ENCODE measurements around the gene SF3A2. TPM values are rescaled to one million over a fixed set of nuclear protein-coding genes. Genes with fewer than 3 reads are reported as not detected.

SF3A2 gene
- total and polyA plus RNA-seq, 10 of the 15 experiments (the other 5 are each of a cell fraction or from before 2014, with no cell fraction given) = 0.33 to 143 (median 30.6) TPM

DNA sequence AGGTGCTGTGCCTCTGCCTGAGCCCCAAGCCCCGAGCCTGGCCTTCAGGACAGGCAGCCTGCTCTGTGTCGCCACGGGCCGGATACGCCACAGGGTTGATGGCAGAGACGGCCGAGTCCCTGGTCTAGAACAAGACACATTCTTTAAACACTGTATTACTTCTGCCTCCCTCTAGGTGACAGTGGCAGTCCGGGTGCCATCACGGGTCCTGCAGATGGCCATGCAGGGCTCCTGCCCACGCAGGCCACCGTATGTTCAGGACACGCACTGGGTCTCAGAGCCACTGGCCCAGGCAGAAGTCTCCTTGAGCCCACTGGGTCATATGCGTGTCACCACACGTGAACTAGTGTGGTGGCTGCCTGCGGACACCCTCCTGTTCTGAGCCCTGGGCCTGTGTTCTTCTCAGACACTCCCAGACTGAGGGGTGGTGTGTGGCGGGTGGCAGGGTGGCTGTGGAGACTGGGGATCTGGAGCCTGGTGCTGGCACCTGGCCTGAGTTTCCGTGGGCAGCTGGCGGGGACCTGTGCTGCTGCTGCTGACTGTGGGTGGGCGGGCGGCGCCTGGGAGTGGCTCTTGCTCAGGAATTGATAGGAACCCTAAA is 4.9 kb upstream of the SF3A2 start (continued):
- TF ChIP-seq, protein P1, sequence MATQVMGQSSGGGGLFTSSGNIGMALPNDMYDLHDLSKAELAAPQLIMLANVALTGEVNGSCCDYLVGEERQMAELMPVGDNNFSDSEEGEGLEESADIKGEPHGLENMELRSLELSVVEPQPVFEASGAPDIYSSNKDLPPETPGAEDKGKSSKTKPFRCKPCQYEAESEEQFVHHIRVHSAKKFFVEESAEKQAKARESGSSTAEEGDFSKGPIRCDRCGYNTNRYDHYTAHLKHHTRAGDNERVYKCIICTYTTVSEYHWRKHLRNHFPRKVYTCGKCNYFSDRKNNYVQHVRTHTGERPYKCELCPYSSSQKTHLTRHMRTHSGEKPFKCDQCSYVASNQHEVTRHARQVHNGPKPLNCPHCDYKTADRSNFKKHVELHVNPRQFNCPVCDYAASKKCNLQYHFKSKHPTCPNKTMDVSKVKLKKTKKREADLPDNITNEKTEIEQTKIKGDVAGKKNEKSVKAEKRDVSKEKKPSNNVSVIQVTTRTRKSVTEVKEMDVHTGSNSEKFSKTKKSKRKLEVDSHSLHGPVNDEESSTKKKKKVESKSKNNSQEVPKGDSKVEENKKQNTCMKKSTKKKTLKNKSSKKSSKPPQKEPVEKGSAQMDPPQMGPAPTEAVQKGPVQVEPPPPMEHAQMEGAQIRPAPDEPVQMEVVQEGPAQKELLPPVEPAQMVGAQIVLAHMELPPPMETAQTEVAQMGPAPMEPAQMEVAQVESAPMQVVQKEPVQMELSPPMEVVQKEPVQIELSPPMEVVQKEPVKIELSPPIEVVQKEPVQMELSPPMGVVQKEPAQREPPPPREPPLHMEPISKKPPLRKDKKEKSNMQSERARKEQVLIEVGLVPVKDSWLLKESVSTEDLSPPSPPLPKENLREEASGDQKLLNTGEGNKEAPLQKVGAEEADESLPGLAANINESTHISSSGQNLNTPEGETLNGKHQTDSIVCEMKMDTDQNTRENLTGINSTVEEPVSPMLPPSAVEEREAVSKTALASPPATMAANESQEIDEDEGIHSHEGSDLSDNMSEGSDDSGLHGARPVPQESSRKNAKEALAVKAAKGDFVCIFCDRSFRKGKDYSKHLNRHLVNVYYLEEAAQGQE (IDR thresholded peaks at IDR 0.05; ENCODE audit: low read depth, low read length) = no peak
- TF ChIP-seq, protein P2, sequence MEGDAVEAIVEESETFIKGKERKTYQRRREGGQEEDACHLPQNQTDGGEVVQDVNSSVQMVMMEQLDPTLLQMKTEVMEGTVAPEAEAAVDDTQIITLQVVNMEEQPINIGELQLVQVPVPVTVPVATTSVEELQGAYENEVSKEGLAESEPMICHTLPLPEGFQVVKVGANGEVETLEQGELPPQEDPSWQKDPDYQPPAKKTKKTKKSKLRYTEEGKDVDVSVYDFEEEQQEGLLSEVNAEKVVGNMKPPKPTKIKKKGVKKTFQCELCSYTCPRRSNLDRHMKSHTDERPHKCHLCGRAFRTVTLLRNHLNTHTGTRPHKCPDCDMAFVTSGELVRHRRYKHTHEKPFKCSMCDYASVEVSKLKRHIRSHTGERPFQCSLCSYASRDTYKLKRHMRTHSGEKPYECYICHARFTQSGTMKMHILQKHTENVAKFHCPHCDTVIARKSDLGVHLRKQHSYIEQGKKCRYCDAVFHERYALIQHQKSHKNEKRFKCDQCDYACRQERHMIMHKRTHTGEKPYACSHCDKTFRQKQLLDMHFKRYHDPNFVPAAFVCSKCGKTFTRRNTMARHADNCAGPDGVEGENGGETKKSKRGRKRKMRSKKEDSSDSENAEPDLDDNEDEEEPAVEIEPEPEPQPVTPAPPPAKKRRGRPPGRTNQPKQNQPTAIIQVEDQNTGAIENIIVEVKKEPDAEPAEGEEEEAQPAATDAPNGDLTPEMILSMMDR (IDR thresholded peaks at IDR 0.05 in 2 of 3, conservative IDR thresholded peaks at IDR 0.05 in 1 of 3; ENCODE audit: control insufficient read depth in 2 of 3, extremely low read depth in 1 of 3, insufficient read depth in 1 of 3, low read depth in 3 of 3, low read length in 3 of 3) = peak in 2 of 3 experiments; percentile 10 to 29; a peak in 2 of 6 replicates
- TF ChIP-seq TBL1XR1 (IDR thresholded peaks at IDR 0.05; ENCODE audit: low read depth, low read length) (no peak), KAT2A (conservative IDR thresholded peaks at IDR 0.05; ENCODE audit: control insufficient read depth, low read depth, low read length) (no peak), RAD21 (IDR thresholded peaks at IDR 0.05; ENCODE audit: insufficient read depth, low read depth, low read length) (peak; percentile 25; the same call in 1 of the 2 replicates), KDM1A (IDR thresholded peaks at IDR 0.05; ENCODE audit: borderline replicate concordance) (no peak)
